PC-3 (cell line): ENCODE measurements around the gene HLA-DPA1. TPM values are rescaled to one million over a fixed set of nuclear protein-coding genes. Genes with fewer than 3 reads are reported as not detected.

ENCODE experiments used
- ATAC-seq: fragments of 200-7000 bp; cut with Tn5 transposase; 2 replicates; pipeline ENCODE4 v1.9.1; 2020; ENCODE audit warnings: mild to moderate bottlenecking, moderate library complexity
- BruUV-seq: library from RNA; stranded (reverse); fragments of 400-500 nt; replicated peaks from 2 replicates; lab custom pipeline; 2021; lab: Mats Ljungman, UMichigan
- CTCF ChIA-PET: fragments of 300-600 bp; sonication (Branson Sonifier 250); formaldehyde crosslinking; loops from one replicate; lab custom pipeline; 2022; ENCODE audit warnings: antibody characterized with exemption; lab: Charles Lee
- POLR2A ChIA-PET: fragments of 300-600 bp; sonication (Branson Sonifier 250); formaldehyde crosslinking; loops from one replicate; lab custom pipeline; 2022; ENCODE audit warnings: antibody characterized with exemption; ENCODE audit not compliant: unreplicated experiment; lab: Charles Lee
- DNase-seq: peaks from one replicate; pipeline ENCODE4 v3.0.0-alpha.2; 2015
- H2AFZ ChIP-seq: fragments of 300-600 bp; sonication (generic); 2 replicates; pipeline ENCODE4 v1.6.0; 2016; ENCODE audit warnings: antibody characterized with exemption, low read length
- H3F3A ChIP-seq: fragments of 300-600 bp; sonication (generic); one replicate; pipeline ENCODE4 v1.6.0; 2017; ENCODE audit warnings: antibody characterized with exemption, low read length, control low read depth, mild to moderate bottlenecking; ENCODE audit not compliant: unreplicated experiment
- H3K27ac ChIP-seq: fragments of 300-600 bp; sonication (generic); 2 replicates; pipeline ENCODE4 v1.5.1; 2016; ENCODE audit warnings: mild to moderate bottlenecking, low read length
- H3K27me3 ChIP-seq: fragments of 300-600 bp; sonication (generic); 2 replicates; pipeline ENCODE4 v1.6.1; 2016; ENCODE audit warnings: low read length, mixed read lengths
- H3K36me3 ChIP-seq: fragments of 300-600 bp; sonication (generic); 2 replicates; pipeline ENCODE4 v1.6.1; 2016; ENCODE audit warnings: low read depth, mixed run types, low read length, mixed read lengths
- H3K4me1 ChIP-seq: fragments of 300-600 bp; sonication (generic); 2 replicates; pipeline ENCODE4 v1.5.1; 2016; ENCODE audit warnings: low read length; ENCODE audit not compliant: insufficient read depth
- H3K4me2 ChIP-seq: fragments of 300-600 bp; sonication (generic); 2 replicates; pipeline ENCODE4 v1.6.0; 2016; ENCODE audit warnings: low read length
- H3K4me3 ChIP-seq: fragments of 300-600 bp; sonication (generic); 2 replicates; pipeline ENCODE4 v1.5.1; 2016; ENCODE audit warnings: mild to moderate bottlenecking, low read length, mixed read lengths
- H3K79me2 ChIP-seq: fragments of 300-600 bp; sonication (generic); 2 replicates; pipeline ENCODE4 v1.6.1; 2017; ENCODE audit warnings: low read length, mixed read lengths
- H3K9ac ChIP-seq: fragments of 300-600 bp; sonication (generic); 2 replicates; pipeline ENCODE4 v1.6.0; 2016; ENCODE audit warnings: mild to moderate bottlenecking, low read length
- H3K9me2 ChIP-seq: fragments of 300-600 bp; sonication (generic); replicated peaks from 2 replicates; pipeline ENCODE4 v1.6.1; 2016; ENCODE audit warnings: mixed run types, low read length, mixed read lengths
- H3K9me3 ChIP-seq: fragments of 300-600 bp; sonication (generic); 2 replicates; pipeline ENCODE4 v1.6.1; 2016; ENCODE audit warnings: low read length, mixed read lengths
- H4K20me1 ChIP-seq: fragments of 300-600 bp; sonication (generic); 2 replicates; pipeline ENCODE4 v1.6.1; 2016; ENCODE audit warnings: low read length, mixed read lengths
- CTCF ChIP-seq: fragments of 300-600 bp; sonication (generic); conservative IDR thresholded peaks from 2 replicates; pipeline ENCODE4 v1.5.1; 2017; ENCODE audit warnings: antibody characterized with exemption, low read depth, mild to moderate bottlenecking, low read length
- EZH2 ChIP-seq: fragments of 300-600 bp; sonication (generic); IDR thresholded peaks from one replicate; pipeline ENCODE4 v1.6.1; 2017; ENCODE audit warnings: antibody characterized with exemption, mild to moderate bottlenecking, low read length; ENCODE audit not compliant: unreplicated experiment
- EZH2phosphoT487 ChIP-seq: fragments of 300-600 bp; sonication (generic); IDR thresholded peaks from 2 replicates; pipeline ENCODE4 v1.6.1; 2018; ENCODE audit warnings: mild to moderate bottlenecking, antibody characterized with exemption, low read length, borderline replicate concordance
- intact Hi-C: fragments of 100-400 bp; cut with micrococcal nuclease; formaldehyde crosslinking; loops from 2 replicates; pipeline ENCODE4 v1.9.0; 2023
- total RNA-seq: library from RNA; depleted of rRNA; stranded (reverse); fragments of >200 nt; gene quantifications from 2 replicates; pipeline ENCODE4 v1.2.3, GENCODE V29; 2014

Gene HLA-DPA1
- total RNA-seq, 1 experiment from 2014 or later = not detected

GRCh38 chr6:33080127-33081089 is 7.0 kb upstream of the HLA-DPA1 start:
- no peak overlapping the region for H3K9ac ChIP-seq
- H3K36me3 ChIP-seq = no peaks in the 10 kb centered on the region
- no peak overlapping the region for H2AFZ ChIP-seq
- no peak for TF ChIP-seq EZH2phosphoT487
- no peak for TF ChIP-seq EZH2
- TF ChIP-seq CTCF = no peak
- POLR2A ChIA-PET = no interaction called here
- no peaks in the 10 kb centered on the region for H3K9me3 ChIP-seq
- peaks cover 37% of the 10 kb centered on the region for H3K27me3 ChIP-seq
- H3F3A ChIP-seq = no peaks in the 10 kb centered on the region
- H3K4me3 ChIP-seq = no peak overlapping the region
- H3K79me2 ChIP-seq = no peaks in the 10 kb centered on the region
- H3K9me2 ChIP-seq = no peaks in the 10 kb centered on the region
- H3K4me1 ChIP-seq = no peaks in the 10 kb centered on the region
- DNase-seq (no peak), ATAC-seq (no peak)
- H4K20me1 ChIP-seq = no peaks in the 10 kb centered on the region
- no TSS peak for BruUV-seq
- CTCF ChIA-PET = no interaction called here
- H3K4me2 ChIP-seq = no peak overlapping the region
- intact Hi-C loops = no loop called here
- no peak overlapping the region for H3K27ac ChIP-seq

GRCh38 chr6:33079580-33079979 is 6.1 kb upstream of the HLA-DPA1 start:
- DNase-seq = no peak
- TF ChIP-seq EZH2 (no peak), CTCF (no peak), EZH2phosphoT487 (no peak)
- H3K4me3 ChIP-seq = no peak overlapping the region
- H3K27ac ChIP-seq = no peak overlapping the region
- no peaks in the 10 kb centered on the region for H3K9me2 ChIP-seq
- H3K9ac ChIP-seq = no peak overlapping the region
- no peaks in the 10 kb centered on the region for H4K20me1 ChIP-seq
- H3K4me2 ChIP-seq = no peak overlapping the region
- intact Hi-C loops = no loop called here
- no peak for ATAC-seq
- no peaks in the 10 kb centered on the region for H3F3A ChIP-seq
- peaks cover 35% of the 10 kb centered on the region for H3K27me3 ChIP-seq
- H3K79me2 ChIP-seq = no peaks in the 10 kb centered on the region
- no peaks in the 10 kb centered on the region for H3K4me1 ChIP-seq
- POLR2A ChIA-PET = no interaction called here
- no peak overlapping the region for H2AFZ ChIP-seq
- BruUV-seq = no TSS peak
- CTCF ChIA-PET = no interaction called here
- H3K36me3 ChIP-seq = no peaks in the 10 kb centered on the region
- no peaks in the 10 kb centered on the region for H3K9me3 ChIP-seq
